Suprapubic skin (tissue), 4 donors: ENCODE measurements around the gene HEXA.

Experiments
- CTCF ChIP-seq, 2 donors: fragments of 200-600 bp in 1 of 2; fragments of 450-650 bp in 1 of 2; sonication (generic) in 1 of 2; IDR thresholded peaks; one replicate each; pipeline ENCODE4 v1.5.1; 2016 to 2019; ENCODE audit warnings: antibody characterized with exemption in 2 of 2, mild to moderate bottlenecking in 1 of 2, moderate library complexity in 1 of 2
- POLR2A ChIP-seq, 2 donors: fragments of 450-650 bp; IDR thresholded peaks; one replicate each; pipeline ENCODE4 v1.6.1; 2017; ENCODE audit warnings: antibody characterized with exemption in 2 of 2, mild to moderate bottlenecking in 2 of 2, moderate library complexity in 2 of 2
- POLR2AphosphoS5 ChIP-seq, 3 donors: sonication (generic); formaldehyde crosslinking; IDR thresholded peaks; one replicate each; pipeline ENCODE4 v1.6.1; 2017; ENCODE audit warnings: antibody characterized with exemption in 3 of 3

DNA sequence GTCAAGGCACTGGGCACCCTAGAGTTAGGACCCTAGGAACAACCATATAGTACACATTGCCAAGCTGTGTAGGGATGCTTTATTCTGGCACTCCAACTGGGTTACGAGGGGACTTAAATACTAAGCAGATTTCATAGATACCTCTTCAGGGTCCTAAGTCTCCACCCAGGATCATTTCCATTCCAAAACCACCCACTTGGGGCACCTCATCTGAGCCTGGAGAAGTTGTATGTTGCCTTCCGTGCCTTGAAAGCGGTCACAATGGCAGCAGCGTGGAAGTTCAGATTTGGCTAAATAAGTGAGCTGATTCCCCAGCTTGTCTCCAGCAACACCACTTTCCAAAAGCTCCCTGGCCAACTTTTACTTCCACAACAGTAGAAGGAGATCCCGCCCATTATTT lies 26.9 kb upstream of the HEXA start:
- TF ChIP-seq CTCF (IDR thresholded peaks at IDR 0.05) (no peak), POLR2A (IDR thresholded peaks at IDR 0.05) (no peak), POLR2AphosphoS5 (IDR thresholded peaks at IDR 0.05) (no peak)
